Uterus (tissue), 4 donors: Measurements from ENCODE around the gene NABP1. TPM values are rescaled to one million over a fixed set of nuclear protein-coding genes. Genes with fewer than 3 reads are reported as not detected.

Experiments
- DNase-seq, 2 donors: peaks; one replicate each; pipeline ENCODE4 v3.0.0-alpha.2; 2019 to 2020
- H3K27ac ChIP-seq, 2 donors: fragments of 200-600 bp; sonication (generic); 1 replicate in 1 of 2; 2 replicates in 1 of 2; pipeline ENCODE4 v1.5.1; 2016 to 2018
- H3K27me3 ChIP-seq, 2 donors: fragments of 200-600 bp; sonication (generic); one replicate each; pipeline ENCODE4 v1.5.1; 2018 to 2019; ENCODE audit warnings: control low read depth in 1 of 2
- H3K36me3 ChIP-seq, 2 donors: fragments of 200-600 bp; sonication (generic); one replicate each; pipeline ENCODE4 v1.5.1; 2019; ENCODE audit warnings: control low read depth in 1 of 2
- H3K4me1 ChIP-seq, 2 donors: fragments of 200-600 bp; sonication (generic); one replicate each; pipeline ENCODE4 v1.5.1; 2018 to 2019; ENCODE audit warnings: control low read depth in 1 of 2
- H3K4me3 ChIP-seq, 2 donors: fragments of 200-600 bp; sonication (generic); 1 replicate in 1 of 2; 2 replicates in 1 of 2; pipeline ENCODE4 v1.5.1; 2018 to 2019; ENCODE audit warnings: mild to moderate bottlenecking in 1 of 2
- H3K9me3 ChIP-seq, 2 donors: fragments of 200-600 bp; sonication (generic); one replicate each; pipeline ENCODE4 v1.5.1; 2019; ENCODE audit warnings: control low read depth in 1 of 2
- POLR2A ChIP-seq, 2 donors: fragments of 450-650 bp; IDR thresholded peaks; one replicate each; pipeline ENCODE4 v1.6.1; 2016; ENCODE audit warnings: antibody characterized with exemption in 2 of 2, mild to moderate bottlenecking in 1 of 2, moderate library complexity in 1 of 2
- intact Hi-C: fragments of 100-400 bp; cut with DNase I; formaldehyde crosslinking; loops from one replicate; pipeline ENCODE4 v1.15.1; 2023; ENCODE audit warnings: low total_unique reads
- total RNA-seq, 4 donors: library from RNA; depleted of rRNA in 3 of 4; stranded (reverse); fragments of >200 nt in 3 of 4; gene quantifications; one replicate each; pipeline versions ENCODE4 v1.1.0 to v1.2.4, GENCODE V29; 2014 to 2023
- TF ChIP-seq, protein P1 (sequence below), 4 experiments: fragments of 200-600 bp in 2 of 4; fragments of 450-650 bp in 2 of 4; sonication (generic) in 2 of 4; IDR thresholded peaks; one replicate each; pipeline ENCODE4 v1.5.1; 2016 to 2019; ENCODE audit warnings: antibody characterized with exemption in 4 of 4, mild to moderate bottlenecking in 2 of 4, moderate library complexity in 1 of 4
- donor health status: DM: yes; HTN: yes; CAD: no.

The NABP1 gene
- total RNA-seq, 4 donors from 2014 or later = 2.3 to 43.3 (median 22.2) TPM

DNA sequence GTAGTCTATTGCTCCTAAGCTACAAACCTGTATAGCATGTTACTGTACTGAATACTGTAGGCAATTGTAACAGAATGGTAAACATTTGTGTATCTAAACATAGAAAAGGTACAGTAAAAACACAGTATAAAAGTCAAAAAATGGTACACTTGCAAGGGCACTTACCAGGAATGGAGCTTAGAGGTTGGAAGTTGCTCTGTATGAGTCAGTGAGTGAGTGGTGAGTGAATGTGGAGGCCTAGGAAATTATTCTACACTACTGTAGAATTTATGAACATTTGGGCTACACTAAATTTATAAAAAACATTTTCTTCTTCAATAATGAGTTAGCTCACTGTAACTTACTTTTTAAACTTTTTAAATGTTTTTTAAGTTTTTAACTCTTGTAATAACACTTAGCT is 19.0 kb downstream of the NABP1 start:
- TF ChIP-seq POLR2A (IDR thresholded peaks at IDR 0.05) = no peak
- TF ChIP-seq, protein P1, sequence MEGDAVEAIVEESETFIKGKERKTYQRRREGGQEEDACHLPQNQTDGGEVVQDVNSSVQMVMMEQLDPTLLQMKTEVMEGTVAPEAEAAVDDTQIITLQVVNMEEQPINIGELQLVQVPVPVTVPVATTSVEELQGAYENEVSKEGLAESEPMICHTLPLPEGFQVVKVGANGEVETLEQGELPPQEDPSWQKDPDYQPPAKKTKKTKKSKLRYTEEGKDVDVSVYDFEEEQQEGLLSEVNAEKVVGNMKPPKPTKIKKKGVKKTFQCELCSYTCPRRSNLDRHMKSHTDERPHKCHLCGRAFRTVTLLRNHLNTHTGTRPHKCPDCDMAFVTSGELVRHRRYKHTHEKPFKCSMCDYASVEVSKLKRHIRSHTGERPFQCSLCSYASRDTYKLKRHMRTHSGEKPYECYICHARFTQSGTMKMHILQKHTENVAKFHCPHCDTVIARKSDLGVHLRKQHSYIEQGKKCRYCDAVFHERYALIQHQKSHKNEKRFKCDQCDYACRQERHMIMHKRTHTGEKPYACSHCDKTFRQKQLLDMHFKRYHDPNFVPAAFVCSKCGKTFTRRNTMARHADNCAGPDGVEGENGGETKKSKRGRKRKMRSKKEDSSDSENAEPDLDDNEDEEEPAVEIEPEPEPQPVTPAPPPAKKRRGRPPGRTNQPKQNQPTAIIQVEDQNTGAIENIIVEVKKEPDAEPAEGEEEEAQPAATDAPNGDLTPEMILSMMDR (IDR thresholded peaks at IDR 0.05) = no peak
- Histone ChIP-seq H3K9me3 (no peaks in the 10 kb centered on the region), H3K27ac (no peak overlapping the region), H3K36me3 (no peaks in the 10 kb centered on the region), H3K4me3 (no peak overlapping the region), H3K27me3 (no peaks in the 10 kb centered on the region), H3K4me1 (peaks cover 0 to 4% of the 10 kb centered on the region in 2 donors)
- no peak for DNase-seq
- intact Hi-C loops = loop anchor here (10.0 kb wide), 1 partner anchor 132 kb away; no protein-coding TSS in a partner anchor

DNA sequence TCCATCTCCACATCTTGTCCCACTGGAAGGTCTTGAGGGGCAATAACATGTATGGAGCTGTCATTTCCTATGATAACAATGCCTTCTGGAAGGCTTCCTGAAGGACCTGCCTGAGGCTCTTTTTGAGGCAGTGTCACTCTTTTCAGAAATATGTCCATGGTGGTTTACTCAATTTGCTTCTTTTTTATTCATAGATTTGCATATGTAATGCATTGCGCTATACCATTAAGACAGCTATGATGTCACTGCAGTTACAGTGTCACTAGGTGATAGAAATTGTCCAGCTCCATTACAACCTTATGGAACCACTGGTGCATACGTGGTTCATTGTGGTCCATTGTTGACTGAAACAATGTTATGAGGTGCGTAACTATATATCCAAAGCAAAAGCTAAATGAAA is 19.9 kb downstream of the NABP1 start:
- no peaks in the 10 kb centered on the region for H3K9me3 ChIP-seq
- peaks cover 0 to 4% of the 10 kb centered on the region in 2 donors for H3K4me1 ChIP-seq
- intact Hi-C loops = loop anchor here (10.0 kb wide), 1 partner anchor 133 kb away; no protein-coding TSS in a partner anchor
- no peaks in the 10 kb centered on the region for H3K27me3 ChIP-seq
- H3K4me3 ChIP-seq = no peak overlapping the region
- H3K36me3 ChIP-seq = no peaks in the 10 kb centered on the region
- DNase-seq = no peak
- H3K27ac ChIP-seq = no peak overlapping the region
- no peak for TF ChIP-seq POLR2A (IDR thresholded peaks at IDR 0.05)
- TF ChIP-seq, protein P1 (IDR thresholded peaks at IDR 0.05) = no peak

DNA sequence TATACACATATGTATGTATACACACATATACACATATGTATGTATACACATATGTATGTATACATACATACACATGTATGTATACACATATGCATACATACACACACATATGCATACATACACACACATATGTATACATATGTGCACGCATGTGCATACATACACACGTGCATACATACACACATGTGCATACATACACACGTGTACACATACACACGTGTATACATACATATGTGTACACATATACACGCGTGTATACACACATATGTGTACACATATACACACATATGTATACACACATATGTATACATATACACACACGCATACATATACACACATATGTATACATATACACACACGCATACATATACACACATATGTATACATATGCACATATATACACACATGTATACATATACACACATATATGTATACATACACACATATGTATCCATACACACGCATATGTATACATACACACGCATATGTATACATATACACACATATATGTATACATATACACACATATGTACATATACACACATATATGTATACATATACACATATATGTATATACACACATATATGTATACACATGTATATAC is 21.5 kb downstream of the NABP1 start:
- H3K9me3 ChIP-seq = no peaks in the 10 kb centered on the region
- DNase-seq = no peak
- intact Hi-C loops = loop anchor here (10.0 kb wide), 1 partner anchor 135 kb away; no protein-coding TSS in a partner anchor
- H3K27ac ChIP-seq = no peak overlapping the region
- no peaks in the 10 kb centered on the region for H3K27me3 ChIP-seq
- H3K4me1 ChIP-seq = peaks cover 0 to 4% of the 10 kb centered on the region in 2 donors
- no peaks in the 10 kb centered on the region for H3K36me3 ChIP-seq
- no peak overlapping the region for H3K4me3 ChIP-seq
- no peak for TF ChIP-seq POLR2A (IDR thresholded peaks at IDR 0.05)
- TF ChIP-seq, protein P1 (IDR thresholded peaks at IDR 0.05) = no peak

DNA sequence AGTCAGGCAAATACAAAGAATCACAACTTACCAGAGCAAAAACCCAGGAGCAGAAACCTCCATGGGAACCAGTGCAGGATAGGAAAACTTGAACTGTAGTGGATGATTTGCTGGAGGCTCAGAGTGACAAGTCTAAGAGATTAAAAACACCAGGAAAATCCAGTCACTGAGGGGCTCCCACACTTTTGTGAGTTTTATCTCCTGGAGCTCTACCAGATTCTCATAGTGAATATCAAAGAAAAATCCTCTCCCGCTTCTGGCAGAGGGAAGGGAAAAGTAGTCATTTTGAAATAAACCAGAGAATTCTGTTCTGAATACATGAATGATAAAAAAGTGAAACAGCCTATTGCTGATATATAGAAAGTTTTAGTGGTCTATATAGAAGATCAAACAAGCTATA is 23.1 kb downstream of the NABP1 start:
- Histone ChIP-seq H3K4me1 (peaks cover 0 to 7% of the 10 kb centered on the region in 2 donors), H3K27me3 (no peaks in the 10 kb centered on the region), H3K9me3 (no peaks in the 10 kb centered on the region), H3K27ac (peak overlapping the region in 1 of 2 donors; percentile 33), H3K36me3 (no peaks in the 10 kb centered on the region), H3K4me3 (no peak overlapping the region)
- DNase-seq = no peak
- intact Hi-C loops = no loop called here
- TF ChIP-seq POLR2A (IDR thresholded peaks at IDR 0.05) = no peak
- TF ChIP-seq, protein P1 (IDR thresholded peaks at IDR 0.05) = no peak

DNA sequence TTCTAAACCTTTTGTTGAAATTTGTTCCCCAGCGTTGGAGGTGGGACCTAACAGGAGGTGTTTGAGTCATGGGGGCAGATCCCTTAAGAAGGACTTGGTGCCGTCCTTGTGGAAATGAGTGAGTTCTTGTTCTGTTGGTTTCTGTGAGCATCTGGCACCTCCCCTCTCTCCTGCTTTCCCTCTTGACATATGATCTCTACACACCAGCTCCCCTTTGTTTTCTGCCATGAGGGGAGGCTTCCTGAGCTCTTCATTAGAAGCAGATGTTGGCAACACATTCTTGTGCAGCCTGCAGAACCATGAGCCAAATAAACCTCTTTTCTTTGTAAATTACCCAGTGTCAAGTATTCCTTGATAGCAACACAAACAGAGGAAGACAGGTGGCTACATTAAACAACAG is 23.8 kb downstream of the NABP1 start:
- TF ChIP-seq, protein P1 (IDR thresholded peaks at IDR 0.05) = no peak
- no peak for TF ChIP-seq POLR2A (IDR thresholded peaks at IDR 0.05)

More for the DNA sequence above, 23.8 kb downstream of the NABP1 start:
- no peak for DNase-seq
- Histone ChIP-seq H3K27me3 (no peaks in the 10 kb centered on the region), H3K4me1 (peaks cover 0 to 11% of the 10 kb centered on the region in 2 donors), H3K9me3 (no peaks in the 10 kb centered on the region), H3K36me3 (no peaks in the 10 kb centered on the region), H3K4me3 (no peak overlapping the region), H3K27ac (no peak overlapping the region)
- intact Hi-C loops = no loop called here
